ENCODE results near the gene CA9. TPM values are rescaled to one million over a fixed set of nuclear protein-coding genes. Genes with fewer than 3 reads are reported as not detected.
A peak's percentile ranks its signal among the peaks of the same experiment; 100 is the strongest.

Gene CA9
- total RNA-seq, 2 experiments from 2014 or later = 0.86 to 1.2 TPM

DNA sequence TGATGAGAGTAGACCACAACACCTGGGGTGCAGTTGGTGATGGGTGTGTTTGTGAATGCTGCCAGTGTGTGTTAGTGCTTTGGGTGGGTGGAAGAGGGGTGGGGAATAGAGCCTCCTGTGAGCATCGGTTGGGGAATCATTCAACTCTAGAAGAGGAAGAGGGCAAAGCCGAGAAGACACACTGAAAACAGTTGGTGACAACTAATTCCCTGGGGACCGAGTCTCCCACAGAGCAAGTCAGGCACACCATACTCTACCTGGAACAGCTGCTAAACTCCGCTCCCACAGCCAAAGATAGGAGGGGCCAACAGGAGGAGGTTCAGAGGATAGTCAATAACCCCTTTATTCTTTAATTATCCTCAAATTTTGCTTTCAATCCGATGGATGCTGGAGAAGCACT lies 7.2 kb upstream of the CA9 start:
- DNase-seq (no peak), ATAC-seq (ENCODE audit: low read depth) (no peak)
- H3K9me3 Mint-ChIP-seq = peaks cover 5% of the 10 kb centered on the region
- H3K27ac Mint-ChIP-seq = peak overlapping the region; percentile 57
- peaks cover 38% of the 10 kb centered on the region for H3K4me1 Mint-ChIP-seq
- peak overlapping the region; percentile 91 for H3K4me3 Mint-ChIP-seq
- H3K27me3 Mint-ChIP-seq = no peaks in the 10 kb centered on the region
- POLR2A ChIA-PET = interaction anchor here (3.5 kb wide), 1 partner anchor 9 kb away, joined by 18 read pairs; no protein-coding TSS in a partner anchor
- H3K36me3 Mint-ChIP-seq = peaks cover 13% of the 10 kb centered on the region

DNA sequence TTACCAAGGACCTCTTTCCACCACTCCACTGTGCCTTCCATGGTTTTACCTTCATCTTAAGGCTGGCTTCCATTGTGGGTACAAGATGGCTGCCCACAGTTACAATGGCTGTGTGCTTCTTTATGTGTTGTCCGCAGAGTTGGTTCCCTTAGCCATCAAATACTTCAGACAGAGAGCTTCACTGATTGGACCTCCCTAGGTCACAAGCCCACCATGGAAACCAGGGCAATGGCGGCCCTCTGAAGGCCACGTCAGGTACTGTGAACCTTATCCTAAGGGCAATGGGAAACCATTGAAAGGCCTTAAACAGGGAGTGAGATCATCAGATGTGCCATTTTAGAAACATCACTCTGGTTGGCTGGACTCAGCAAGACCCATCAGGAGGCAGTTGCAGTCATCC lies 5.8 kb upstream of the CA9 start:
- POLR2A ChIA-PET = no interaction called here
- Mint-ChIP-seq H3K4me3 (no peak overlapping the region), H3K4me1 (peaks cover 24% of the 10 kb centered on the region), H3K36me3 (peaks cover 3% of the 10 kb centered on the region), H3K27me3 (peaks cover 5% of the 10 kb centered on the region), H3K9me3 (peaks cover 5% of the 10 kb centered on the region), H3K27ac (no peak overlapping the region)
- DNase-seq (no peak), ATAC-seq (ENCODE audit: low read depth) (no peak)

DNA sequence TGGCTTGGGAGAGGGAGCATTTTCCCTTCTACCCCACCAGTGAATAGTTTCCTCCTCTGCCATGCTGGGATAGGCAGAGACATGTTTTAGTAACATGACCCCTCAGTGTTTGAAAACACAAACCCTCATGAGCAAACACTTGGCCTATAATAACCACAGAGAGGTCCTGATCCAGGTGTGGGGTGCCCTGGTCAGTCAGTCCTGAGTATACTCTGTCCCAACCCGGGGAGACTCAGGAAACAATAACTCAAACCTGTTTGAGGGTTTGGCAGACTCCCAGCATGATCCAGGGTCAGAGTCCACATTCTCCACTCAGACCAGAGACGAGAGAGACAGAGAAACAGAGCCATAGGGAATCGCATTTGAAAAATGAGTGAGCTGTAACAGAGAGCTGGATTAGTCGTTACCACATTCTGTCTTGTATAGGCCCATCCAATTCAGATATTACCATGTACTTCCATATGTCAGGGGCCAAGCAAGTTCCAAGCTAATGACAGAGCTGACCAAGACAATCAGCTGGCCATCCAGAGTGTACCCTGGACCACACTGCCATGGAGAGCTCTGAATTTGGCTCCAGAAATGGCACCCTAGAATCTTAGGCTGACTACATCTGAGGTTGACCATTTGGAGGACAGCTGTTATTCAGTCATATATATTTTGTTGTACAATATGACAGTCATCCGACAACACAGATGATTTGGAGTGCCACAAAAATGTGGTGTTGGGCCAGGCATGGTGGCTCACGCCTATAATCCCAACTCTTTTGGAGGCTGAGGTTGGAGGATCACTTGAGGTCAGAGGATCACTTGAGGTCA lies 4.2 kb upstream of the CA9 start:
- peaks cover 11% of the 10 kb centered on the region for H3K4me1 Mint-ChIP-seq
- H3K36me3 Mint-ChIP-seq = peaks cover 2% of the 10 kb centered on the region
- ATAC-seq (ENCODE audit: low read depth) = no peak
- H3K9me3 Mint-ChIP-seq = peaks cover 5% of the 10 kb centered on the region
- no peak overlapping the region for H3K27ac Mint-ChIP-seq
- H3K27me3 Mint-ChIP-seq = peaks cover 15% of the 10 kb centered on the region
- POLR2A ChIA-PET = interaction anchor here (0.8 kb wide), 1 partner anchor 23 kb away, joined by 3 read pairs; no protein-coding TSS in a partner anchor
- DNase-seq = no peak
- H3K4me3 Mint-ChIP-seq = no peak overlapping the region

- ATAC-seq (ENCODE audit: low read depth) = no peak
Observed at GRCh38 chr9:35674025-35674361, 265 bp downstream of the CA9 start.

GRCh38 chr9:35675204-35675603 lies 1.5 kb downstream of the CA9 start:
- no peak for ATAC-seq (ENCODE audit: low read depth)
- H3K4me3 Mint-ChIP-seq = peak overlapping the region; percentile 76

More at GRCh38 chr9:35674025-35674361, 265 bp downstream of the CA9 start:
- POLR2A ChIA-PET = interaction anchor here (1.1 kb wide), 1 partner anchor 9 kb away, joined by 3 read pairs; the partner anchor contains the start of gene ARHGEF39
- H3K27ac Mint-ChIP-seq = no peak overlapping the region
- H3K4me3 Mint-ChIP-seq = no peak overlapping the region
- H3K4me1 Mint-ChIP-seq = peaks cover 10% of the 10 kb centered on the region
- peaks cover 1% of the 10 kb centered on the region for H3K9me3 Mint-ChIP-seq
- no peaks in the 10 kb centered on the region for H3K36me3 Mint-ChIP-seq
- DNase-seq = no peak
- H3K27me3 Mint-ChIP-seq = peaks cover 30% of the 10 kb centered on the region

GRCh38 chr9:35675732-35676392 lies 2.1 kb downstream of the CA9 start:
- Mint-ChIP-seq H3K36me3 (no peaks in the 10 kb centered on the region), H3K4me3 (peak overlapping the region; percentile 76), H3K27ac (no peak overlapping the region), H3K27me3 (peaks cover 30% of the 10 kb centered on the region), H3K4me1 (peaks cover 10% of the 10 kb centered on the region), H3K9me3 (no peaks in the 10 kb centered on the region)
- POLR2A ChIA-PET = interaction anchor here (0.7 to 2.6 kb wide), 9 partner anchors 11 to 72 kb away, joined by 3 to 18 read pairs (median 3); partner anchors contain the start of genes ARHGEF39, CCDC107, RMRP and TPM2
- DNase-seq = peak; percentile 64
- peak; percentile 73 for ATAC-seq (ENCODE audit: low read depth)

More at GRCh38 chr9:35675204-35675603, 1.5 kb downstream of the CA9 start:
- no peak for DNase-seq
- no peaks in the 10 kb centered on the region for H3K9me3 Mint-ChIP-seq
- H3K36me3 Mint-ChIP-seq = no peaks in the 10 kb centered on the region
- peaks cover 30% of the 10 kb centered on the region for H3K27me3 Mint-ChIP-seq
- H3K27ac Mint-ChIP-seq = peak overlapping the region; percentile 25
- H3K4me1 Mint-ChIP-seq = peaks cover 10% of the 10 kb centered on the region
- POLR2A ChIA-PET = interaction anchor here (0.7 to 2.6 kb wide), 10 partner anchors 10 to 71 kb away, joined by 3 to 18 read pairs (median 4); partner anchors contain the start of genes ARHGEF39, CCDC107, RMRP and TPM2

- Mint-ChIP-seq H3K27me3 (peaks cover 20% of the 10 kb centered on the region), H3K36me3 (no peaks in the 10 kb centered on the region), H3K4me3 (no peak overlapping the region), H3K4me1 (peaks cover 12% of the 10 kb centered on the region), H3K27ac (no peak overlapping the region), H3K9me3 (no peaks in the 10 kb centered on the region)
- POLR2A ChIA-PET = interaction anchor here (1.4 kb wide), 1 partner anchor 53 kb away, joined by 4 read pairs; the partner anchor contains the start of genes CREB3 and TLN1
- DNase-seq (no peak), ATAC-seq (ENCODE audit: low read depth) (no peak)
Observed at GRCh38 chr9:35679091-35679490, 5.4 kb downstream of the CA9 start.

DNA sequence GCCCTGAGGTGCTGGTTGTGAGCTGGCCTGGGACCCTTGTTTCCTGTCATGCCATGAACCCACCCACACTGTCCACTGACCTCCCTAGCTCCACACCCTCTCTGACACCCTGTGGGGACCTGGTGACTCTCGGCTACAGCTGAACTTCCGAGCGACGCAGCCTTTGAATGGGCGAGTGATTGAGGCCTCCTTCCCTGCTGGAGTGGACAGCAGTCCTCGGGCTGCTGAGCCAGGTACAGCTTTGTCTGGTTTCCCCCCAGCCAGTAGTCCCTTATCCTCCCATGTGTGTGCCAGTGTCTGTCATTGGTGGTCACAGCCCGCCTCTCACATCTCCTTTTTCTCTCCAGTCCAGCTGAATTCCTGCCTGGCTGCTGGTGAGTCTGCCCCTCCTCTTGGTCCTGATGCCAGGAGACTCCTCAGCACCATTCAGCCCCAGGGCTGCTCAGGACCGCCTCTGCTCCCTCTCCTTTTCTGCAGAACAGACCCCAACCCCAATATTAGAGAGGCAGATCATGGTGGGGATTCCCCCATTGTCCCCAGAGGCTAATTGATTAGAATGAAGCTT lies 6.1 kb downstream of the CA9 start:
- POLR2A ChIA-PET = interaction anchor here (1.4 kb wide), 1 partner anchor 52 kb away, joined by 4 read pairs; the partner anchor contains the start of genes CREB3 and TLN1
- no peak overlapping the region for H3K4me3 Mint-ChIP-seq
- no peak overlapping the region for H3K27ac Mint-ChIP-seq
- no peaks in the 10 kb centered on the region for H3K9me3 Mint-ChIP-seq
- DNase-seq (no peak), ATAC-seq (ENCODE audit: low read depth) (no peak)
- peaks cover 8% of the 10 kb centered on the region for H3K4me1 Mint-ChIP-seq
- H3K27me3 Mint-ChIP-seq = peaks cover 12% of the 10 kb centered on the region
- no peaks in the 10 kb centered on the region for H3K36me3 Mint-ChIP-seq

DNA sequence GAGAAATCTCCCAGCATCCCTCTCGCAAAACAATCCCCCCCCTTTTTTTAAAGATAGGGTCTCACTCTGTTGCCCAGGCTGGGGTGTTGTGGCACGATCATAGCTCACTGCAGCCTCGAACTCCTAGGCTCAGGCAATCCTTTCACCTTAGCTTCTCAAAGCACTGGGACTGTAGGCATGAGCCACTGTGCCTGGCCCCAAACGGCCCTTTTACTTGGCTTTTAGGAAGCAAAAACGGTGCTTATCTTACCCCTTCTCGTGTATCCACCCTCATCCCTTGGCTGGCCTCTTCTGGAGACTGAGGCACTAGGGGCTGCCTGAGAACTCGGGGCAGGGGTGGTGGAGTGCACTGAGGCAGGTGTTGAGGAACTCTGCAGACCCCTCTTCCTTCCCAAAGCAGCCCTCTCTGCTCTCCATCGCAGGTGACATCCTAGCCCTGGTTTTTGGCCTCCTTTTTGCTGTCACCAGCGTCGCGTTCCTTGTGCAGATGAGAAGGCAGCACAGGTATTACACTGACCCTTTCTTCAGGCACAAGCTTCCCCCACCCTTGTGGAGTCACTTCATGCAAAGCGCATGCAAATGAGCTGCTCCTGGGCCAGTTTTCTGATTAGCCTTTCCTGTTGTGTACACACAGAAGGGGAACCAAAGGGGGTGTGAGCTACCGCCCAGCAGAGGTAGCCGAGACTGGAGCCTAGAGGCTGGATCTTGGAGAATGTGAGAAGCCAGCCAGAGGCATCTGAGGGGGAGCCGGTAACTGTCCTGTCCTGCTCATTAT lies 6.8 kb downstream of the CA9 start:
- H3K27ac Mint-ChIP-seq = no peak overlapping the region
- ATAC-seq (ENCODE audit: low read depth) (no peak), DNase-seq (no peak)
- H3K36me3 Mint-ChIP-seq = no peaks in the 10 kb centered on the region
- POLR2A ChIA-PET = interaction anchor here (1.4 kb wide), 1 partner anchor 52 kb away, joined by 4 read pairs; the partner anchor contains the start of genes CREB3 and TLN1
- no peak overlapping the region for H3K4me3 Mint-ChIP-seq
- H3K4me1 Mint-ChIP-seq = peaks cover 8% of the 10 kb centered on the region
- peaks cover 8% of the 10 kb centered on the region for H3K27me3 Mint-ChIP-seq
- H3K9me3 Mint-ChIP-seq = no peaks in the 10 kb centered on the region

GRCh38 chr9:35681341-35682002 lies 7.7 kb downstream of the CA9 start:
- Mint-ChIP-seq H3K4me3 (no peak overlapping the region), H3K27me3 (peaks cover 6% of the 10 kb centered on the region), H3K36me3 (no peaks in the 10 kb centered on the region), H3K9me3 (no peaks in the 10 kb centered on the region), H3K27ac (no peak overlapping the region), H3K4me1 (peaks cover 5% of the 10 kb centered on the region)
- POLR2A ChIA-PET = no interaction called here
- DNase-seq = no peak
- no peak for ATAC-seq (ENCODE audit: low read depth)

- Mint-ChIP-seq H3K9me3 (no peaks in the 10 kb centered on the region), H3K27me3 (peaks cover 6% of the 10 kb centered on the region), H3K4me1 (peaks cover 2% of the 10 kb centered on the region), H3K27ac (no peak overlapping the region), H3K4me3 (no peak overlapping the region), H3K36me3 (no peaks in the 10 kb centered on the region)
- DNase-seq (no peak), ATAC-seq (ENCODE audit: low read depth) (no peak)
- POLR2A ChIA-PET = no interaction called here
Observed at GRCh38 chr9:35682051-35682450, 8.3 kb downstream of the CA9 start.

GRCh38 chr9:35682520-35683315 lies 9.0 kb downstream of the CA9 start:
- POLR2A ChIA-PET = interaction anchor here (0.7 kb wide), 1 partner anchor 17 kb away, joined by 3 read pairs; the partner anchor contains the start of gene ARHGEF39
- no peak for DNase-seq
- no peaks in the 10 kb centered on the region for H3K9me3 Mint-ChIP-seq
- H3K4me1 Mint-ChIP-seq = peaks cover 2% of the 10 kb centered on the region
- no peaks in the 10 kb centered on the region for H3K36me3 Mint-ChIP-seq
- H3K4me3 Mint-ChIP-seq = no peak overlapping the region
- no peak for ATAC-seq (ENCODE audit: low read depth)
- H3K27me3 Mint-ChIP-seq = peaks cover 2% of the 10 kb centered on the region
- no peak overlapping the region for H3K27ac Mint-ChIP-seq
